K562 (cell line): ENCODE results near the gene MPRIP.

Source experiments
- CHD1 ChIP-seq: fragments of 200-600 bp; sonication (generic); IDR thresholded peaks from one replicate; pipeline ENCODE4 v1.6.1; 2012; ENCODE audit warnings: mild to moderate bottlenecking, moderate library complexity, low read length, inconsistent platforms
- CREM ChIP-seq: IDR thresholded peaks from 2 replicates; pipeline ENCODE4 v1.6.1; 2014; ENCODE audit warnings: antibody characterized with exemption, low read depth
- CTCF ChIP-seq, 3 experiments: IDR thresholded peaks in 2 of 3; conservative IDR thresholded peaks in 1 of 3; 2 replicates each; pipeline ENCODE4 v1.5.1; 2011 to 2012; ENCODE audit warnings: low read length in 3 of 3, mild to moderate bottlenecking in 3 of 3, control low read depth in 2 of 3, improper control_type of control experiment in 1 of 3, inconsistent platforms in 1 of 3, low read depth in 1 of 3, mixed read lengths in 1 of 3, moderate library complexity in 1 of 3; ENCODE audit not compliant: insufficient read depth in 2 of 3
- ERF ChIP-seq: fragments of 450-650 bp; formaldehyde crosslinking; IDR thresholded peaks from 2 replicates; pipeline ENCODE4 v1.4.0; 2020; ENCODE audit warnings: mild to moderate bottlenecking, mixed read lengths
- NCOR1 ChIP-seq: fragments of 450-650 bp; IDR thresholded peaks from 2 replicates; pipeline ENCODE4 v1.6.1; 2016; ENCODE audit warnings: mild to moderate bottlenecking, moderate library complexity
- NFRKB ChIP-seq: fragments of 450-650 bp; IDR thresholded peaks from 2 replicates; pipeline ENCODE4 v1.6.1; 2016; ENCODE audit warnings: low read depth
- POLR2AphosphoS5 ChIP-seq: IDR thresholded peaks from 2 replicates; pipeline ENCODE4 v1.6.1; 2011; ENCODE audit warnings: mild to moderate bottlenecking, low read depth, low read length, moderate library complexity; ENCODE audit not compliant: control insufficient read depth, insufficient read depth
- SPI1 ChIP-seq: IDR thresholded peaks from 2 replicates; pipeline ENCODE4 v1.6.1; 2011; ENCODE audit warnings: low read depth, low read length, control low read depth, borderline replicate concordance
- ZNF253 ChIP-seq: fragments of 250-450 bp; sonication (Bioruptor Pico); conservative IDR thresholded peaks from 2 replicates; pipeline ENCODE4 v1.6.1; 2021; ENCODE audit warnings: mild to moderate bottlenecking
- ZNF785 ChIP-seq: fragments of 250-450 bp; sonication (Bioruptor Pico); IDR thresholded peaks from 2 replicates; pipeline ENCODE4 v1.4.0; 2020; ENCODE audit warnings: mild to moderate bottlenecking
- ZZZ3 ChIP-seq: fragments of 450-650 bp; IDR thresholded peaks from 2 replicates; pipeline ENCODE4 v1.6.1; 2016; ENCODE audit warnings: antibody characterized with exemption, mild to moderate bottlenecking, moderate library complexity
- TF ChIP-seq, protein P1 (sequence below): IDR thresholded peaks from 2 replicates; pipeline ENCODE4 v1.6.1; 2011; ENCODE audit not compliant: insufficient read length; ENCODE audit errors: extremely low read depth

DNA sequence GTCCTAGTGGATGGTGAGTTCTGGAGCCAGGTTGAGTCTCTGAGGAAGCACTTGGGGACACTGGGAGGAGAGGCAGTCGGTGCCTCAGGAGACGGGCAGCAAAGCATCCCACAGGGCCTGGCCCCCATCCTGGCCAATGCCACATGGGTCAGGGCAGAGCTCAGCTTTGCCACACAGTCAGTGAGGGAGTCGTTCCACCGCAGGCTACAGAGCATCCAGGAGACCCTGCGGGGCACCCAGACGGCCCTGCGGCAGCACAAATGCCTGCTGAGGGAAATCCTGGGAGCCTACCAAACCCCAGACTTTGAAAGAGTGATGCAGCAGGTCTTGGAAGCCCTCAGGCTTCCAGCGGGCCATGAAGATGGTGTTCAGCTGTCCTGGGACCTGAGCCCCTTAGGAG is 124.2 kb downstream of the MPRIP start:
- TF ChIP-seq CTCF (IDR thresholded peaks at IDR 0.05 in 2 of 3, conservative IDR thresholded peaks at IDR 0.05 in 1 of 3; ENCODE audit: insufficient read depth in 2 of 3, low read depth in 1 of 3, low read length in 3 of 3) (no peak), CHD1 (no peak), ZZZ3 (no peak), ZNF253 (CRISPR knock-in tag) (no peak), NFRKB (no peak), SPI1 (no peak), ERF (no peak), CREM (no peak), ZNF785 (CRISPR knock-in tag) (no peak), POLR2AphosphoS5 (no peak), NCOR1 (no peak)
- TF ChIP-seq, protein P1, sequence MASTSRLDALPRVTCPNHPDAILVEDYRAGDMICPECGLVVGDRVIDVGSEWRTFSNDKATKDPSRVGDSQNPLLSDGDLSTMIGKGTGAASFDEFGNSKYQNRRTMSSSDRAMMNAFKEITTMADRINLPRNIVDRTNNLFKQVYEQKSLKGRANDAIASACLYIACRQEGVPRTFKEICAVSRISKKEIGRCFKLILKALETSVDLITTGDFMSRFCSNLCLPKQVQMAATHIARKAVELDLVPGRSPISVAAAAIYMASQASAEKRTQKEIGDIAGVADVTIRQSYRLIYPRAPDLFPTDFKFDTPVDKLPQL = no peak
